ENCODE results near the gene TBC1D2B.

GRCh38 chr15:78023081-78023665 lies 54.3 kb downstream of the TBC1D2B start:
- no peak for TF ChIP-seq CTCF (IDR thresholded peaks at IDR 0.05)
- TF ChIP-seq POLR2A (IDR thresholded peaks at IDR 0.05): no peak

Data from stomach (tissue), 4 donors.